Stomach (tissue), 4 donors: ENCODE data around the gene ASTN2.

ENCODE experiments used
- POLR2A ChIP-seq, 4 donors: fragments of 450-650 bp; IDR thresholded peaks; one replicate each; pipeline ENCODE4 v1.6.1; 2016; ENCODE audit warnings: antibody characterized with exemption in 4 of 4, control low read depth in 2 of 4, mild to moderate bottlenecking in 1 of 4, moderate library complexity in 1 of 4
- TF ChIP-seq, protein P1 (sequence below), 7 experiments: fragments of 450-650 bp in 4 of 7; fragments of 200-600 bp in 3 of 7; sonication (generic) in 3 of 7; IDR thresholded peaks; one replicate each; pipeline ENCODE4 v1.5.1; 2016 to 2019; ENCODE audit warnings: antibody characterized with exemption in 7 of 7, control low read depth in 2 of 7, mild to moderate bottlenecking in 1 of 7

GRCh38 chr9:116855881-116856662, 558.8 kb downstream of the ASTN2 start:
- no peak for TF ChIP-seq POLR2A (IDR thresholded peaks at IDR 0.05)
- TF ChIP-seq, protein P1, sequence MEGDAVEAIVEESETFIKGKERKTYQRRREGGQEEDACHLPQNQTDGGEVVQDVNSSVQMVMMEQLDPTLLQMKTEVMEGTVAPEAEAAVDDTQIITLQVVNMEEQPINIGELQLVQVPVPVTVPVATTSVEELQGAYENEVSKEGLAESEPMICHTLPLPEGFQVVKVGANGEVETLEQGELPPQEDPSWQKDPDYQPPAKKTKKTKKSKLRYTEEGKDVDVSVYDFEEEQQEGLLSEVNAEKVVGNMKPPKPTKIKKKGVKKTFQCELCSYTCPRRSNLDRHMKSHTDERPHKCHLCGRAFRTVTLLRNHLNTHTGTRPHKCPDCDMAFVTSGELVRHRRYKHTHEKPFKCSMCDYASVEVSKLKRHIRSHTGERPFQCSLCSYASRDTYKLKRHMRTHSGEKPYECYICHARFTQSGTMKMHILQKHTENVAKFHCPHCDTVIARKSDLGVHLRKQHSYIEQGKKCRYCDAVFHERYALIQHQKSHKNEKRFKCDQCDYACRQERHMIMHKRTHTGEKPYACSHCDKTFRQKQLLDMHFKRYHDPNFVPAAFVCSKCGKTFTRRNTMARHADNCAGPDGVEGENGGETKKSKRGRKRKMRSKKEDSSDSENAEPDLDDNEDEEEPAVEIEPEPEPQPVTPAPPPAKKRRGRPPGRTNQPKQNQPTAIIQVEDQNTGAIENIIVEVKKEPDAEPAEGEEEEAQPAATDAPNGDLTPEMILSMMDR (IDR thresholded peaks at IDR 0.05), result no peak
